ENCODE measurements around the gene ZBTB39.
"Not testable (repeated sequence)": the region's sequence is repeated elsewhere in the genome, so short reads cannot be mapped to it uniquely, and the experiment has no call there.

The ZBTB39 gene

GRCh38 chr12:57029457-57029856, 23.1 kb upstream of the ZBTB39 start:
- Histone ChIP-seq H3K36me3 (ENCODE audit: control insufficient read depth, insufficient read depth, low read length) (no peaks in the 10 kb centered on the region), H3K4me3 (replicated peaks; ENCODE audit: low read depth, low read length) (no peak overlapping the region), H3K27me3 (replicated peaks; ENCODE audit: control insufficient read depth, insufficient read depth, low read length) (no peaks in the 10 kb centered on the region)
- no peak for TF ChIP-seq CTCF (IDR thresholded peaks at IDR 0.05; ENCODE audit: insufficient read depth, low read length, poor library complexity, severe bottlenecking)
- DNase-seq (ENCODE audit: extremely low read depth, insufficient read length) = no peak

- TF ChIP-seq CTCF (IDR thresholded peaks at IDR 0.05; ENCODE audit: insufficient read depth, low read length, poor library complexity, severe bottlenecking) = no peak
- no peaks in the 10 kb centered on the region for H3K27me3 ChIP-seq (replicated peaks; ENCODE audit: control insufficient read depth, insufficient read depth, low read length)
- H3K36me3 ChIP-seq (ENCODE audit: control insufficient read depth, insufficient read depth, low read length) = no peaks in the 10 kb centered on the region
- no peak overlapping the region for H3K4me3 ChIP-seq (replicated peaks; ENCODE audit: low read depth, low read length)
- DNase-seq (ENCODE audit: extremely low read depth, insufficient read length) = no peak
Measured at GRCh38 chr12:57027805-57028153, 21.4 kb upstream of the ZBTB39 start.

GRCh38 chr12:57027011-57027804, 20.9 kb upstream of the ZBTB39 start:
- no peaks in the 10 kb centered on the region for H3K36me3 ChIP-seq (ENCODE audit: control insufficient read depth, insufficient read depth, low read length)
- no peak for DNase-seq (ENCODE audit: extremely low read depth, insufficient read length)
- no peaks in the 10 kb centered on the region for H3K27me3 ChIP-seq (replicated peaks; ENCODE audit: control insufficient read depth, insufficient read depth, low read length)
- TF ChIP-seq CTCF (IDR thresholded peaks at IDR 0.05; ENCODE audit: insufficient read depth, low read length, poor library complexity, severe bottlenecking) = no peak
- H3K4me3 ChIP-seq (replicated peaks; ENCODE audit: low read depth, low read length) = no peak overlapping the region

GRCh38 chr12:57025196-57025595, 18.9 kb upstream of the ZBTB39 start:
- Histone ChIP-seq H3K4me3 (replicated peaks; ENCODE audit: low read depth, low read length) (no peak overlapping the region), H3K27me3 (replicated peaks; ENCODE audit: control insufficient read depth, insufficient read depth, low read length) (no peaks in the 10 kb centered on the region), H3K36me3 (ENCODE audit: control insufficient read depth, insufficient read depth, low read length) (no peaks in the 10 kb centered on the region)
- no peak for DNase-seq (ENCODE audit: extremely low read depth, insufficient read length)
- no peak for TF ChIP-seq CTCF (IDR thresholded peaks at IDR 0.05; ENCODE audit: insufficient read depth, low read length, poor library complexity, severe bottlenecking)

GRCh38 chr12:57022324-57022723, 16.0 kb upstream of the ZBTB39 start:
- not testable (repeated sequence) for H3K27me3 ChIP-seq (replicated peaks; ENCODE audit: control insufficient read depth, insufficient read depth, low read length); H3K4me3 ChIP-seq (replicated peaks; ENCODE audit: low read depth, low read length); H3K36me3 ChIP-seq (ENCODE audit: control insufficient read depth, insufficient read depth, low read length); DNase-seq (ENCODE audit: extremely low read depth, insufficient read length)

- H3K4me3 ChIP-seq (replicated peaks; ENCODE audit: low read depth, low read length) = no peak overlapping the region
- H3K27me3 ChIP-seq (replicated peaks; ENCODE audit: control insufficient read depth, insufficient read depth, low read length) = no peaks in the 10 kb centered on the region
- DNase-seq (ENCODE audit: extremely low read depth, insufficient read length) = no peak
- no peaks in the 10 kb centered on the region for H3K36me3 ChIP-seq (ENCODE audit: control insufficient read depth, insufficient read depth, low read length)
- no peak for TF ChIP-seq CTCF (IDR thresholded peaks at IDR 0.05; ENCODE audit: insufficient read depth, low read length, poor library complexity, severe bottlenecking)
Measured at GRCh38 chr12:57019983-57020719, 13.8 kb upstream of the ZBTB39 start.
